Measurements from ENCODE around the gene PNMT. TPM values are rescaled to one million over a fixed set of nuclear protein-coding genes. Genes with fewer than 3 reads are reported as not detected.

PNMT gene
- total RNA-seq, 1 experiment from 2014 or later = 2.4 TPM

DNA sequence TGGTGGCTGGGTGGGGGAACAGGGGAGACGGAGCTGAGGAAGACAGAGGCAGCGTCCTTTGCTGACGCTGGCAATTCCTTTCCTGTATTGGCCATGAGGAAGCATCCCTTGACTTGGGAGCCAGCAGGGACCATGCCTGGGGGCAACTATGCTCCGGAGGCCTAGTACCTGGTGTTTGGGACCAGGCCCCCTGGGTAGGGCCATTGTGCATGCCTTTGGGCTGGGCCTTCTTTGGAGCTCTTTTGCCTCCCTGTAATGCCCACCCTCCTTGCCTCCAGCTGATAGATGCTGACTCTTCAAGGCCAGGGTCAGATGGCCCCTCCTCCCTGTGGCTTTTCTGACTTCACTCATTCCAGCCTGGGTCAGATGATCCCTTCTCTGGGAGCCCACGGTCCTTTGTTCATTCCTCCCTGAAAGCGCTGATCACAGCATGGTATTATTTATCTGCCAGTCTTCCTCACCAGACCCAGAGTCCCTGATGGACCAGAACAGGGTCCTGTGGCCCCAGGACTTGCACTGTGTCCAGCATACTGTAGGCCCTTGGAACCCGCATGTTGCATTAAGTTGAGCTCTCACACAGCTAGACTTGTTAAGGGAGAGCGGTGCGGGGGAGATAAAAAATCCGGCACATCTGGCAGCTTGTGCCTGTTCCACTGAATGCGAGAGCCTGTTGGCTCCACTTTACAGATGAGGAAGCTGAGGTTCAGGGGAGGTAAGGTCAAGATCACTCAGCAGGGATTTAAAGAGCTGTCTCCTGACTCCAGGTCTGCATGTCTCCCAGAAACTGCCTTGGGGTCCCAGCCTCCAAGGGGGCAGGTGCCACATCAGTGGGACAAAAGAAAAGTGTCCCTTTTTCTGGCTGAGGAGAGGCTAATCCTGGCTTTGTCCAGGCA is 28.4 kb upstream of the PNMT start:
- DNase-seq (ENCODE audit: low read depth, low spot score) = no peak
- in situ Hi-C loops (cut with HindIII; ENCODE audit: low pct_unique_long_range_greater_than_20kb, low sequenced_read_pairs) = no loop called here
- no peak for ATAC-seq
- H3K9me3 ChIP-seq (ENCODE audit: control insufficient read depth, insufficient read depth, low read depth, low read length) = no peaks in the 10 kb centered on the region
- TF ChIP-seq TCF7L2 (IDR thresholded peaks at IDR 0.05; ENCODE audit: low read depth, low read length) = no peak
- no peak for TF ChIP-seq POLR2AphosphoS5 (IDR thresholded peaks at IDR 0.05; ENCODE audit: low read depth, low read length)
- no peak for TF ChIP-seq SIN3A (IDR thresholded peaks at IDR 0.05; ENCODE audit: borderline replicate concordance, insufficient read depth, low read depth, low read length)
- TF ChIP-seq, protein P1, sequence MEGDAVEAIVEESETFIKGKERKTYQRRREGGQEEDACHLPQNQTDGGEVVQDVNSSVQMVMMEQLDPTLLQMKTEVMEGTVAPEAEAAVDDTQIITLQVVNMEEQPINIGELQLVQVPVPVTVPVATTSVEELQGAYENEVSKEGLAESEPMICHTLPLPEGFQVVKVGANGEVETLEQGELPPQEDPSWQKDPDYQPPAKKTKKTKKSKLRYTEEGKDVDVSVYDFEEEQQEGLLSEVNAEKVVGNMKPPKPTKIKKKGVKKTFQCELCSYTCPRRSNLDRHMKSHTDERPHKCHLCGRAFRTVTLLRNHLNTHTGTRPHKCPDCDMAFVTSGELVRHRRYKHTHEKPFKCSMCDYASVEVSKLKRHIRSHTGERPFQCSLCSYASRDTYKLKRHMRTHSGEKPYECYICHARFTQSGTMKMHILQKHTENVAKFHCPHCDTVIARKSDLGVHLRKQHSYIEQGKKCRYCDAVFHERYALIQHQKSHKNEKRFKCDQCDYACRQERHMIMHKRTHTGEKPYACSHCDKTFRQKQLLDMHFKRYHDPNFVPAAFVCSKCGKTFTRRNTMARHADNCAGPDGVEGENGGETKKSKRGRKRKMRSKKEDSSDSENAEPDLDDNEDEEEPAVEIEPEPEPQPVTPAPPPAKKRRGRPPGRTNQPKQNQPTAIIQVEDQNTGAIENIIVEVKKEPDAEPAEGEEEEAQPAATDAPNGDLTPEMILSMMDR (IDR thresholded peaks at IDR 0.05) = no peak
- TF ChIP-seq, protein P2, sequence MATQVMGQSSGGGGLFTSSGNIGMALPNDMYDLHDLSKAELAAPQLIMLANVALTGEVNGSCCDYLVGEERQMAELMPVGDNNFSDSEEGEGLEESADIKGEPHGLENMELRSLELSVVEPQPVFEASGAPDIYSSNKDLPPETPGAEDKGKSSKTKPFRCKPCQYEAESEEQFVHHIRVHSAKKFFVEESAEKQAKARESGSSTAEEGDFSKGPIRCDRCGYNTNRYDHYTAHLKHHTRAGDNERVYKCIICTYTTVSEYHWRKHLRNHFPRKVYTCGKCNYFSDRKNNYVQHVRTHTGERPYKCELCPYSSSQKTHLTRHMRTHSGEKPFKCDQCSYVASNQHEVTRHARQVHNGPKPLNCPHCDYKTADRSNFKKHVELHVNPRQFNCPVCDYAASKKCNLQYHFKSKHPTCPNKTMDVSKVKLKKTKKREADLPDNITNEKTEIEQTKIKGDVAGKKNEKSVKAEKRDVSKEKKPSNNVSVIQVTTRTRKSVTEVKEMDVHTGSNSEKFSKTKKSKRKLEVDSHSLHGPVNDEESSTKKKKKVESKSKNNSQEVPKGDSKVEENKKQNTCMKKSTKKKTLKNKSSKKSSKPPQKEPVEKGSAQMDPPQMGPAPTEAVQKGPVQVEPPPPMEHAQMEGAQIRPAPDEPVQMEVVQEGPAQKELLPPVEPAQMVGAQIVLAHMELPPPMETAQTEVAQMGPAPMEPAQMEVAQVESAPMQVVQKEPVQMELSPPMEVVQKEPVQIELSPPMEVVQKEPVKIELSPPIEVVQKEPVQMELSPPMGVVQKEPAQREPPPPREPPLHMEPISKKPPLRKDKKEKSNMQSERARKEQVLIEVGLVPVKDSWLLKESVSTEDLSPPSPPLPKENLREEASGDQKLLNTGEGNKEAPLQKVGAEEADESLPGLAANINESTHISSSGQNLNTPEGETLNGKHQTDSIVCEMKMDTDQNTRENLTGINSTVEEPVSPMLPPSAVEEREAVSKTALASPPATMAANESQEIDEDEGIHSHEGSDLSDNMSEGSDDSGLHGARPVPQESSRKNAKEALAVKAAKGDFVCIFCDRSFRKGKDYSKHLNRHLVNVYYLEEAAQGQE (IDR thresholded peaks at IDR 0.05; ENCODE audit: insufficient read depth in 1 of 2, low read depth in 2 of 2, low read length in 1 of 2) = no peak
- CTCF ChIA-PET = interaction anchor here (1.1 to 1.4 kb wide), 2 partner anchors 13 to 14 kb away, joined by 3 read pairs; no protein-coding TSS in a partner anchor
- intact Hi-C loops (cut with micrococcal nuclease; ENCODE audit: unreplicated experiment) = no loop called here
- no peak overlapping the region for H3K27ac ChIP-seq (ENCODE audit: low read length)
- no peaks in the 10 kb centered on the region for H3K27me3 ChIP-seq (ENCODE audit: control insufficient read depth, insufficient read depth, low read length)
- peaks cover 47% of the 10 kb centered on the region for H3K4me1 ChIP-seq (ENCODE audit: control insufficient read depth, insufficient read depth, low read length)
- POLR2A ChIA-PET = no interaction called here
- H3K36me3 ChIP-seq (ENCODE audit: control insufficient read depth, insufficient read depth, low read length) = peaks cover 3% of the 10 kb centered on the region; the same call in 1 of the 2 replicates
- no peak overlapping the region for H3K4me3 ChIP-seq (ENCODE audit: low read depth in 2 of 2, low read length in 2 of 2)
- no TSS peak for BruUV-seq (replicated peaks)

DNA sequence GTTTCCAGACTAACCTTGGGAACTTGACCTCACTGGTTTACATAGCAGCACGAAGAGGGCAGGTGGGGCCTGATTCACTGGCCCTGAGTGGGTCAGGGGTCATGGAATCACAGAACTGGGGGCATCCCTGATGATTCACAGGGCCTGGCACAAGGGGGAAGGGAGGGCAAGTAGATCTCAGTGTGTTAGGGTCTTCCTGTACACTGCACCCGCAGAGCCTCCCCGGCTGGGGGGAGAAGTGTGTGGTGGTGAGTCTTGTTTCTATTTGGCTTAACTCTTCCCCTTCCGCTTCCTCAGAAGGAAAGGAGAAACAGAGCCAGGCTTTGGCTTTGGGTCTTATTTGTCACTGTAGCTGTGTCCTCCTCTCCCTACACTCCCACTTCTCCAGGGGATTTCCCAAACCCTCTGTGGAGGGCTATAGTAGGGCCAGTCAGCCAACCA is 27.6 kb upstream of the PNMT start:
- no peak overlapping the region for H3K27ac ChIP-seq (ENCODE audit: low read length)
- ChIA-PET CTCF (interaction anchor here (1.1 kb wide), 1 partner anchor 13 kb away, joined by 3 read pairs; no protein-coding TSS in a partner anchor), POLR2A (no interaction called here)
- BruUV-seq (replicated peaks) = no TSS peak
- H3K9me3 ChIP-seq (ENCODE audit: control insufficient read depth, insufficient read depth, low read depth, low read length) = no peaks in the 10 kb centered on the region
- in situ Hi-C loops (cut with HindIII; ENCODE audit: low pct_unique_long_range_greater_than_20kb, low sequenced_read_pairs) (no loop called here), intact Hi-C loops (cut with micrococcal nuclease; ENCODE audit: unreplicated experiment) (no loop called here)
- H3K27me3 ChIP-seq (ENCODE audit: control insufficient read depth, insufficient read depth, low read length) = no peaks in the 10 kb centered on the region
- no peak overlapping the region for H3K4me3 ChIP-seq (ENCODE audit: low read depth in 2 of 2, low read length in 2 of 2)
- H3K4me1 ChIP-seq (ENCODE audit: control insufficient read depth, insufficient read depth, low read length) = peaks cover 47% of the 10 kb centered on the region
- TF ChIP-seq, protein P2 (IDR thresholded peaks at IDR 0.05; ENCODE audit: insufficient read depth in 1 of 2, low read depth in 2 of 2, low read length in 1 of 2) = no peak
- TF ChIP-seq, protein P1 (IDR thresholded peaks at IDR 0.05) = no peak
- TF ChIP-seq SIN3A (IDR thresholded peaks at IDR 0.05; ENCODE audit: borderline replicate concordance, insufficient read depth, low read depth, low read length) (no peak), POLR2AphosphoS5 (IDR thresholded peaks at IDR 0.05; ENCODE audit: low read depth, low read length) (no peak), TCF7L2 (IDR thresholded peaks at IDR 0.05; ENCODE audit: low read depth, low read length) (no peak)
- peaks cover 3% of the 10 kb centered on the region; the same call in 1 of the 2 replicates for H3K36me3 ChIP-seq (ENCODE audit: control insufficient read depth, insufficient read depth, low read length)
- DNase-seq (ENCODE audit: low read depth, low spot score) (no peak), ATAC-seq (no peak)
